Vagina (tissue), 2 donors: ENCODE results near the gene PSMD1.

ENCODE experiments used
- POLR2A ChIP-seq, 2 donors: fragments of 450-650 bp; IDR thresholded peaks; one replicate each; pipeline ENCODE4 v1.6.1; 2017; ENCODE audit warnings: antibody characterized with exemption in 2 of 2, mild to moderate bottlenecking in 2 of 2, moderate library complexity in 2 of 2
- TF ChIP-seq, protein P1 (sequence below), 3 experiments: fragments of 450-650 bp in 2 of 3; fragments of 200-600 bp in 1 of 3; sonication (generic) in 1 of 3; IDR thresholded peaks; one replicate each; pipeline ENCODE4 v1.5.1; 2017 to 2019; ENCODE audit warnings: antibody characterized with exemption in 3 of 3, mild to moderate bottlenecking in 2 of 3, moderate library complexity in 2 of 3

- no peak for TF ChIP-seq POLR2A (IDR thresholded peaks at IDR 0.05)
- TF ChIP-seq, protein P1, sequence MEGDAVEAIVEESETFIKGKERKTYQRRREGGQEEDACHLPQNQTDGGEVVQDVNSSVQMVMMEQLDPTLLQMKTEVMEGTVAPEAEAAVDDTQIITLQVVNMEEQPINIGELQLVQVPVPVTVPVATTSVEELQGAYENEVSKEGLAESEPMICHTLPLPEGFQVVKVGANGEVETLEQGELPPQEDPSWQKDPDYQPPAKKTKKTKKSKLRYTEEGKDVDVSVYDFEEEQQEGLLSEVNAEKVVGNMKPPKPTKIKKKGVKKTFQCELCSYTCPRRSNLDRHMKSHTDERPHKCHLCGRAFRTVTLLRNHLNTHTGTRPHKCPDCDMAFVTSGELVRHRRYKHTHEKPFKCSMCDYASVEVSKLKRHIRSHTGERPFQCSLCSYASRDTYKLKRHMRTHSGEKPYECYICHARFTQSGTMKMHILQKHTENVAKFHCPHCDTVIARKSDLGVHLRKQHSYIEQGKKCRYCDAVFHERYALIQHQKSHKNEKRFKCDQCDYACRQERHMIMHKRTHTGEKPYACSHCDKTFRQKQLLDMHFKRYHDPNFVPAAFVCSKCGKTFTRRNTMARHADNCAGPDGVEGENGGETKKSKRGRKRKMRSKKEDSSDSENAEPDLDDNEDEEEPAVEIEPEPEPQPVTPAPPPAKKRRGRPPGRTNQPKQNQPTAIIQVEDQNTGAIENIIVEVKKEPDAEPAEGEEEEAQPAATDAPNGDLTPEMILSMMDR (IDR thresholded peaks at IDR 0.05), result no peak
These were observed 923 bp downstream of the PSMD1 start for GRCh38 chr2:231057590-231057989.
